ENCODE data around the gene ISLR2. TPM values are rescaled to one million over a fixed set of nuclear protein-coding genes. Genes with fewer than 3 reads are reported as not detected.
A peak's percentile ranks its signal among the peaks of the same experiment; 100 is the strongest.

Gene ISLR2
- total RNA-seq, 1 experiment from 2014 or later = 8.9 TPM

- no peaks in the 10 kb centered on the region for H3K9me3 Mint-ChIP-seq
- CTCF ChIA-PET = no interaction called here
- no peak overlapping the region for H3K4me3 Mint-ChIP-seq
Measured at GRCh38 chr15:74184582-74185091, 54.3 kb downstream of the ISLR2 start.

More at GRCh38 chr15:74184582-74185091, 54.3 kb downstream of the ISLR2 start:
- ATAC-seq = no peak
- Mint-ChIP-seq H3K36me3 (peaks cover 8% of the 10 kb centered on the region; the same call in 1 of the 2 replicates), H3K4me1 (no peaks in the 10 kb centered on the region), H3K27me3 (ENCODE audit: low read depth) (no peaks in the 10 kb centered on the region; the same call in 1 of the 2 replicates), H3K27ac (peak overlapping the region; percentile 43; the same call in 1 of the 2 replicates)
- POLR2A ChIA-PET = interaction anchor here (1.0 kb wide), 1 partner anchor 16 kb away, joined by 3 read pairs; no protein-coding TSS in a partner anchor
- DNase-seq (ENCODE audit: low spot score) = no peak
- TF ChIP-seq SMAD3 (CRISPR knock-in tag; IDR thresholded peaks at IDR 0.05; ENCODE audit: borderline replicate concordance) = no peak
- no peak for TF ChIP-seq ZNF512 (CRISPR knock-in tag; IDR thresholded peaks at IDR 0.05; ENCODE audit: borderline replicate concordance)
- TF ChIP-seq ZNF263 (CRISPR knock-in tag; IDR thresholded peaks at IDR 0.05; ENCODE audit: low read depth) = no peak
- no peak for TF ChIP-seq OVOL2 (CRISPR knock-in tag; IDR thresholded peaks at IDR 0.05; ENCODE audit: borderline replicate concordance)
- TF ChIP-seq USF2 (CRISPR knock-in tag; IDR thresholded peaks at IDR 0.05) = no peak
- no peak for TF ChIP-seq E2F5 (CRISPR knock-in tag; IDR thresholded peaks at IDR 0.05)
- TF ChIP-seq ZNF281 (CRISPR knock-in tag; IDR thresholded peaks at IDR 0.05) = no peak
- TF ChIP-seq ZNF532 (CRISPR knock-in tag; IDR thresholded peaks at IDR 0.05; ENCODE audit: borderline replicate concordance) = no peak
- TF ChIP-seq SMAD4 (CRISPR knock-in tag; IDR thresholded peaks at IDR 0.05) = no peak
- no peak for TF ChIP-seq MLX (CRISPR knock-in tag; IDR thresholded peaks at IDR 0.05)
- TF ChIP-seq TP53 (CRISPR knock-in tag; IDR thresholded peaks at IDR 0.05) = no peak

Data from WTC11 (cell line).